ENCODE results near the gene C17orf78. TPM values are rescaled to one million over a fixed set of nuclear protein-coding genes. Genes with fewer than 3 reads are reported as not detected.
"Not testable (repeated sequence)": the region's sequence is repeated elsewhere in the genome, so short reads cannot be mapped to it uniquely, and the experiment has no call there.

C17orf78 gene
- polyA plus RNA-seq, 4 donors: 0.12 to 0.40 TPM; not detected in 2

- no peak for DNase-seq (ENCODE audit: low read depth in 4 of 4, low spot score in 3 of 4)
Measured at GRCh38 chr17:37385474-37385990, 9.7 kb downstream of the C17orf78 start.

GRCh38 chr17:37386462-37386861, 10.7 kb downstream of the C17orf78 start:
- no peak for DNase-seq (ENCODE audit: low read depth in 4 of 4, low spot score in 3 of 4)

- DNase-seq (ENCODE audit: low read depth in 4 of 4, low spot score in 3 of 4): no peak
Measured at GRCh38 chr17:37388266-37388665, 12.5 kb downstream of the C17orf78 start.

GRCh38 chr17:37389160-37389559, 13.4 kb downstream of the C17orf78 start:
- no peak for DNase-seq (ENCODE audit: low read depth in 4 of 4, low spot score in 3 of 4)

- no peak for DNase-seq (ENCODE audit: low read depth in 4 of 4, low spot score in 3 of 4)
Measured at GRCh38 chr17:37391146-37391545, 15.4 kb downstream of the C17orf78 start.

- DNase-seq (ENCODE audit: low read depth in 4 of 4, low spot score in 3 of 4): no peak
Measured at GRCh38 chr17:37392024-37392590, 16.3 kb downstream of the C17orf78 start.

- DNase-seq (ENCODE audit: low read depth in 4 of 4, low spot score in 3 of 4): no peak
Measured at GRCh38 chr17:37393352-37393751, 17.6 kb downstream of the C17orf78 start.

- DNase-seq (ENCODE audit: low read depth in 4 of 4, low spot score in 3 of 4): no peak
Measured at GRCh38 chr17:37399265-37399803, 23.5 kb downstream of the C17orf78 start.

- DNase-seq (ENCODE audit: low read depth in 4 of 4, low spot score in 3 of 4): no peak
Measured at GRCh38 chr17:37400505-37400904, 24.7 kb downstream of the C17orf78 start.

GRCh38 chr17:37405522-37405921, 29.7 kb downstream of the C17orf78 start:
- not testable (repeated sequence) for DNase-seq (ENCODE audit: low read depth in 4 of 4, low spot score in 3 of 4)

- DNase-seq (ENCODE audit: low read depth in 4 of 4, low spot score in 3 of 4): peak in 1 of 4 donors; percentile 12
Measured at GRCh38 chr17:37405955-37406634, 30.3 kb downstream of the C17orf78 start.

- peak; percentile 21 to 58 (median 35) for DNase-seq (ENCODE audit: low read depth in 4 of 4, low spot score in 3 of 4)
Measured at GRCh38 chr17:37406635-37407461, 31.1 kb downstream of the C17orf78 start, which contains the start of the genes ACACA and TADA2A. ACACA (minus strand) TSS chr17:37406836; CDS start chr17:37406299, 537 bp downstream. TADA2A (plus strand) TSS chr17:37406886; CDS start chr17:37411366, 4,480 bp downstream.

GRCh38 chr17:37408145-37408479, 32.3 kb downstream of the C17orf78 start:
- not testable (repeated sequence) for DNase-seq (ENCODE audit: low read depth in 4 of 4, low spot score in 3 of 4)

- no peak for DNase-seq (ENCODE audit: low read depth in 4 of 4, low spot score in 3 of 4)
Measured at GRCh38 chr17:37410357-37410756, 34.6 kb downstream of the C17orf78 start.

GRCh38 chr17:37413875-37414519, 38.2 kb downstream of the C17orf78 start:
- DNase-seq (ENCODE audit: low read depth in 4 of 4, low spot score in 3 of 4): no peak

GRCh38 chr17:37417852-37418251, 42.1 kb downstream of the C17orf78 start:
- DNase-seq (ENCODE audit: low read depth in 4 of 4, low spot score in 3 of 4): no peak

- no peak for DNase-seq (ENCODE audit: low read depth in 4 of 4, low spot score in 3 of 4)
Measured at GRCh38 chr17:37422971-37423625, 47.3 kb downstream of the C17orf78 start.

GRCh38 chr17:37425268-37425667, 49.5 kb downstream of the C17orf78 start:
- no peak for DNase-seq (ENCODE audit: low read depth in 4 of 4, low spot score in 3 of 4)

GRCh38 chr17:37429039-37429438, 53.3 kb downstream of the C17orf78 start:
- DNase-seq (ENCODE audit: low read depth in 4 of 4, low spot score in 3 of 4): no peak

GRCh38 chr17:37429453-37429852, 53.7 kb downstream of the C17orf78 start:
- no peak for DNase-seq (ENCODE audit: low read depth in 4 of 4, low spot score in 3 of 4)
